ENCODE results near the gene H2BW1. TPM values are rescaled to one million over a fixed set of nuclear protein-coding genes. Genes with fewer than 3 reads are reported as not detected.
"Not testable (repeated sequence)": the region's sequence is repeated elsewhere in the genome, so short reads cannot be mapped to it uniquely, and the experiment has no call there.

The H2BW1 gene, protein sequence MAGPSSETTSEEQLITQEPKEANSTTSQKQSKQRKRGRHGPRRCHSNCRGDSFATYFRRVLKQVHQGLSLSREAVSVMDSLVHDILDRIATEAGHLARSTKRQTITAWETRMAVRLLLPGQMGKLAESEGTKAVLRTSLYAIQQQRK
- not detected in 2 replicates for total RNA-seq (2014; rRNA removed; shearing (Covaris generic))

- DNase-seq (ENCODE audit: low read depth): no peak
Observed at GRCh38 chrX:104013606-104014005, at the start of gene H2BW1. H2BW1 (minus strand) TSS chrX:104013708; CDS start chrX:104013576, 132 bp downstream.

- DNase-seq (ENCODE audit: low read depth): not testable (repeated sequence)
Observed at GRCh38 chrX:104062636-104063035, 49.1 kb upstream of the H2BW1 start.

DNA sequence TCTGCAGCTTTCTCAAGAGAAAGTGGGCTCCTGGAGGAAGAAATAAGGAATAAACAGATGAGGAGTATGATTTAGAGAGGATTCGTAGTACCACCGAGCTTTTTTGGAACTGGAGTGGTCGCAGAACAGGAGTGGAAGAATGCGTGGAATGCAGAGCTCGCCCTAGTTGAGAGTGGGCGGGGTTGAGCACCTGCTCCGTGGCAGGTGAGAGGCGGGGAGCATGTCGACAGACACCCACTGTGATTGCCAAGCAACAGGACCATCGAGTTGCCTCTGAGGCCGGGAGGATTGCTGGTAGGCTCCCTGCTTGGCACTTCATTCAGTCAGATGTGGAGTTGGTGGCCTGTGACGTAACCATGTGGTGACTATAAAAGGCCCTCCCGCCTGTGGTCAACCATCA is 41.4 kb upstream of the H2BW1 start:
- DNase-seq (ENCODE audit: low read depth): not testable (repeated sequence)

GRCh38 chrX:104047171-104047570 is 33.7 kb upstream of the H2BW1 start:
- DNase-seq (ENCODE audit: low read depth): no peak

DNA sequence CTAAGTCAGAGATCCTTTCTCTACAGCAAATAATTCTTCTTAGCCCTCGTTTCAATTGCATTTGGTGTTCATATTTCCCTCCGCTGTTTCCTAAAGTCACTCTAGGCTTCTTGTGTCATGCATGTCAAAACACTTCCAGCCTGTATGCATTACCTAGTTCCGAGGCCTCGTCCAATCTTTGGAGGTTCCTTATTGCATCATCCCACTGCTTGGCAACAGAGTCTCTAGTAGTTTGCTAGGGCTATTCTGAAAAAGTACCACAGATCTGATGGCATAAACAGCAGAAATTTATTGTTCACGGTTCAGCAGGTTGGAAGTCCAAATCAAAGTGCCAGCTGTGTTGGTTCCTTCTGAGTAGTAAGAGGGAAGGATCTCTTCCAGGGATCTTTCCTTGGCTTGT is 32.1 kb upstream of the H2BW1 start:
- no peak for DNase-seq (ENCODE audit: low read depth)

- DNase-seq (ENCODE audit: low read depth): no peak
Observed at GRCh38 chrX:104041003-104041402, 27.5 kb upstream of the H2BW1 start.

DNA sequence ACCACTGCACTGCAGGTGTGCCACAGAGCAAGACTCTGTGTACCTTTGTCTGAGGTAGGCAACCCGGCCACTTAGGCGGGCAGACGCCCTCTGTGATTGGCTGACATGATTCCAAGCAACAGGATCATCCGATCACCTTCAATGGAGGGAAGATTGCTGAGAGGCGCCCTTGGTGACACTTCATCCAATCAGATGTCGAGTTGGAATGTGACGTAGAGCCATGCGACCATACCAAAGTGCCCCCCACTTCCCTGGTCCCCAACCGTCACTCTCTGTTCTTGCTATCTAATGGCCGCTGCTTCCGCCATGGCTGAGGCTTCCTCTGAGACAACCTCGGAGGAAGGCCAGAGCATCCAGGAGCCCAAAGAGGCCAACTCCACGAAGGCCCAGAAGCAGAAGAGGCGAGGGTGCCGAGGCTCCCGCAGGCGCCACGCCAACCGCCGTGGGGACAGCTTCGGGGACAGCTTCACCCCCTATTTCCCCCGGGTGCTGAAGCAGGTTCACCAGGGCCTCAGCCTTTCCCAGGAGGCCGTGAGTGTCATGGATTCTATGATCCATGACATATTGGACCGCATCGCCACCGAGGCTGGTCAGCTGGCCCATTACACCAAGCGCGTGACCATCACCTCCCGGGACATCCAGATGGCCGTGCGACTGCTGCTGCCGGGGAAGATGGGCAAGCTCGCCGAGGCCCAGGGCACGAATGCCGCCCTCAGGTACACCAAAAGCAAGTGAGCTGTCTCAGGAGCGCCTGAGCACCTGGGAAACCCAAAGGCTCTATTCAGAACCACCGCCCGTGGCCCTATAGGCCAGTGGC is 26.4 kb upstream of the H2BW1 start, which contains the start of gene H2BW2:
Gene H2BW2 (plus strand): TSS at position 268 of the 817 bp plus-strand sequence. CDS start 39 bp downstream, at position 307.
- DNase-seq (ENCODE audit: low read depth): no peak

- DNase-seq (ENCODE audit: low read depth): no peak
Observed at GRCh38 chrX:104018126-104018525, 4.6 kb upstream of the H2BW1 start.

GRCh38 chrX:104015576-104015975 is 2.1 kb upstream of the H2BW1 start:
- DNase-seq (ENCODE audit: low read depth): not testable (repeated sequence)

DNA sequence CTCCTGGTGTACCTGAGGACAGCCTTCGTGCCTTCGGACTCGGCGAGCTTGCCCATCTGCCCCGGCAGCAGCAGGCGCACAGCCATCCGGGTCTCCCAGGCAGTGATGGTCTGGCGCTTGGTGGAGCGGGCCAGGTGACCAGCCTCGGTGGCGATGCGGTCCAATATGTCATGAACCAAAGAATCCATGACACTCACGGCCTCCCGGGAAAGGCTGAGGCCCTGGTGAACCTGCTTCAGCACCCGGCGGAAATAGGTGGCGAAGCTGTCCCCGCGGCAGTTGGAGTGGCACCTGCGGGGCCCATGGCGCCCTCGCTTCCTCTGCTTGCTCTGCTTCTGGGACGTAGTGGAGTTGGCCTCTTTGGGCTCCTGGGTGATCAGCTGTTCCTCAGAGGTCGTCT is 350 bp downstream of the H2BW1 start:
- no peak for DNase-seq (ENCODE audit: low read depth)

GRCh38 chrX:104008831-104009230 is 4.7 kb downstream of the H2BW1 start:
- no peak for DNase-seq (ENCODE audit: low read depth)

- no peak for DNase-seq (ENCODE audit: low read depth)
Observed at GRCh38 chrX:103999234-103999633, 14.3 kb downstream of the H2BW1 start.

- DNase-seq (ENCODE audit: low read depth): not testable (repeated sequence)
Observed at GRCh38 chrX:103983508-103983907, 30.0 kb downstream of the H2BW1 start.

GRCh38 chrX:103962411-103963278 is 50.9 kb downstream of the H2BW1 start, which contains the start of gene TMSB15B:
TMSB15B (plus strand) TSS chrX:103962627.
- not testable (repeated sequence) for DNase-seq (ENCODE audit: low read depth)

Other genes with a start within 250 kb of the H2BW1 start
- 2.7 TPM in 1 of 2 replicates, not detected in the other for gene PLP1, start 236.9 kb downstream of the H2BW1 start, total RNA-seq (2014; rRNA removed; shearing (Covaris generic))
- 0.92 and 0.97 TPM in 2 replicates for gene RAB9B, start 181.5 kb downstream of the H2BW1 start, total RNA-seq (2014; rRNA removed; shearing (Covaris generic))
- 3.4 and 6.0 TPM in 2 replicates for gene TMSB15B, start 51.1 kb downstream of the H2BW1 start, total RNA-seq (2014; rRNA removed; shearing (Covaris generic))
- gene H2BW2, start 26.2 kb upstream of the H2BW1 start, total RNA-seq (2014; rRNA removed; shearing (Covaris generic)): not detected in 2 replicates
- gene TMSB15C, start 62.5 kb upstream of the H2BW1 start, total RNA-seq (2014; rRNA removed; shearing (Covaris generic)): 2.0 and 4.9 TPM in 2 replicates
- gene ZCCHC18, start 98.8 kb upstream of the H2BW1 start, total RNA-seq (2014; rRNA removed; shearing (Covaris generic)): 0.39 and 1.1 TPM in 2 replicates
- 10.2 and 22.7 TPM in 2 replicates for gene SLC25A53, start 143.3 kb upstream of the H2BW1 start, total RNA-seq (2014; rRNA removed; shearing (Covaris generic))
- gene FAM199X, start 152.7 kb upstream of the H2BW1 start, total RNA-seq (2014; rRNA removed; shearing (Covaris generic)): 10.1 and 11.0 TPM in 2 replicates
- gene ESX1, start 241.2 kb upstream of the H2BW1 start, total RNA-seq (2014; rRNA removed; shearing (Covaris generic)): 8.4 and 10.8 TPM in 2 replicates

Data from Daoy (cell line).